HEK293T (cell line): ENCODE data around the gene ZNF385C.

Experiments used
- NFRKB ChIP-seq: fragments of 450-650 bp; IDR thresholded peaks from 2 replicates; pipeline ENCODE4 v1.6.1; 2016; ENCODE audit warnings: mild to moderate bottlenecking, moderate library complexity
- SP1 ChIP-seq: fragments of 450-650 bp; IDR thresholded peaks from 2 replicates; pipeline ENCODE4 v1.6.1; 2017
- SUZ12 ChIP-seq: fragments of 450-650 bp; IDR thresholded peaks from 2 replicates; pipeline ENCODE4 v1.6.1; 2016; ENCODE audit warnings: mild to moderate bottlenecking
- TARDBP ChIP-seq: fragments of 450-650 bp; IDR thresholded peaks from 2 replicates; pipeline ENCODE4 v1.6.1; 2016

GRCh38 chr17:42016411-42016831, 81.9 kb downstream of the ZNF385C start:
- no peak for TF ChIP-seq TARDBP
- TF ChIP-seq NFRKB = no peak
- no peak for TF ChIP-seq SUZ12
- TF ChIP-seq SP1 = no peak
